Ishikawa (cell line): ENCODE measurements around the gene C5.

Experiments
- CEBPB ChIP-seq: IDR thresholded peaks from 2 replicates; pipeline ENCODE4 v1.6.1; 2012
- CREB1 ChIP-seq: IDR thresholded peaks from 2 replicates; pipeline ENCODE4 v1.6.1; 2012; ENCODE audit warnings: low read depth
- EGR1 ChIP-seq: IDR thresholded peaks from 2 replicates; pipeline ENCODE4 v1.6.1; 2012
- EP300 ChIP-seq: IDR thresholded peaks from 2 replicates; pipeline ENCODE4 v1.6.1; 2012; ENCODE audit warnings: borderline replicate concordance
- FOXM1 ChIP-seq: IDR thresholded peaks from 2 replicates; pipeline ENCODE4 v1.6.1; 2012; ENCODE audit warnings: low read depth, borderline replicate concordance
- MAX ChIP-seq: IDR thresholded peaks from 2 replicates; pipeline ENCODE4 v1.6.1; 2012
- NFIC ChIP-seq: IDR thresholded peaks from 2 replicates; pipeline ENCODE4 v1.6.1; 2012
- RAD21 ChIP-seq: IDR thresholded peaks from 2 replicates; pipeline ENCODE4 v1.6.1; 2012; ENCODE audit warnings: low read depth
- REST ChIP-seq: IDR thresholded peaks from 2 replicates; pipeline ENCODE4 v1.6.1; 2012; ENCODE audit warnings: low read depth, mild to moderate bottlenecking
- TAF1 ChIP-seq: IDR thresholded peaks from 2 replicates; pipeline ENCODE4 v1.6.1; 2012; ENCODE audit warnings: low read depth, mild to moderate bottlenecking
- TCF12 ChIP-seq: IDR thresholded peaks from 2 replicates; pipeline ENCODE4 v1.6.1; 2012; ENCODE audit warnings: low read depth
- TEAD4 ChIP-seq: IDR thresholded peaks from 2 replicates; pipeline ENCODE4 v1.6.1; 2012
- USF1 ChIP-seq: IDR thresholded peaks from 2 replicates; pipeline ENCODE4 v1.6.1; 2012
- YY1 ChIP-seq: IDR thresholded peaks from 2 replicates; pipeline ENCODE4 v1.6.1; 2012; ENCODE audit warnings: low read depth
- ZBTB7A ChIP-seq: IDR thresholded peaks from 2 replicates; pipeline ENCODE4 v1.6.1; 2012; ENCODE audit warnings: low read depth

C5 gene

GRCh38 chr9:120937596-120937995 is 112.5 kb downstream of the C5 start:
- TF ChIP-seq USF1 (no peak), EGR1 (no peak)

GRCh38 chr9:120937127-120937526 is 112.9 kb downstream of the C5 start:
- TF ChIP-seq TAF1: no peak
- TF ChIP-seq CREB1: no peak
- TF ChIP-seq REST: no peak
- no peak for TF ChIP-seq ZBTB7A
- TF ChIP-seq TEAD4: no peak
- TF ChIP-seq MAX: no peak
- no peak for TF ChIP-seq RAD21
- no peak for TF ChIP-seq FOXM1
- no peak for TF ChIP-seq EGR1
- no peak for TF ChIP-seq CEBPB
- TF ChIP-seq EP300: no peak
- TF ChIP-seq USF1: no peak
- no peak for TF ChIP-seq NFIC
- TF ChIP-seq YY1: no peak

- TF ChIP-seq EP300 (no peak), FOXM1 (no peak), RAD21 (no peak), TEAD4 (no peak), YY1 (no peak), NFIC (no peak), MAX (no peak), USF1 (no peak)
Measured at GRCh38 chr9:120936764-120937122, 113.3 kb downstream of the C5 start.

- TF ChIP-seq YY1 (no peak), RAD21 (peak; percentile 93)
Measured at GRCh38 chr9:120936011-120936763, 113.9 kb downstream of the C5 start.

GRCh38 chr9:120935383-120935857 is 114.7 kb downstream of the C5 start:
- peak; percentile 47 for TF ChIP-seq MAX
- TF ChIP-seq YY1: 0 out of 2 replicates have a peak, but pooled peaks have one; percentile 40
- TF ChIP-seq NFIC: peak; percentile 94
- TF ChIP-seq ZBTB7A: no peak

GRCh38 chr9:120934281-120934680 is 115.8 kb downstream of the C5 start:
- TF ChIP-seq NFIC (no peak), EGR1 (no peak), ZBTB7A (no peak), REST (no peak), EP300 (no peak), FOXM1 (no peak), RAD21 (no peak), TCF12 (no peak), USF1 (no peak), YY1 (no peak), MAX (no peak), CEBPB (no peak), CREB1 (no peak), TAF1 (no peak), TEAD4 (no peak)
